HG02970 (cell line): ENCODE measurements around the gene R3HCC1L.
"Not testable (repeated sequence)": the region's sequence is repeated elsewhere in the genome, so short reads cannot be mapped to it uniquely, and the experiment has no call there.

ENCODE experiments used
- ATAC-seq: cut with Tn5 transposase; IDR thresholded peaks from one replicate; pipeline ENCODE4 v1.9.1; 2021; ENCODE audit warnings: mild to moderate bottlenecking, moderate library complexity, moderate number of reproducible peaks; ENCODE audit not compliant: unreplicated experiment, low FRiP score

Gene R3HCC1L

GRCh38 chr10:98128802-98129201 is 5.7 kb upstream of the R3HCC1L start:
- ATAC-seq = no peak

DNA sequence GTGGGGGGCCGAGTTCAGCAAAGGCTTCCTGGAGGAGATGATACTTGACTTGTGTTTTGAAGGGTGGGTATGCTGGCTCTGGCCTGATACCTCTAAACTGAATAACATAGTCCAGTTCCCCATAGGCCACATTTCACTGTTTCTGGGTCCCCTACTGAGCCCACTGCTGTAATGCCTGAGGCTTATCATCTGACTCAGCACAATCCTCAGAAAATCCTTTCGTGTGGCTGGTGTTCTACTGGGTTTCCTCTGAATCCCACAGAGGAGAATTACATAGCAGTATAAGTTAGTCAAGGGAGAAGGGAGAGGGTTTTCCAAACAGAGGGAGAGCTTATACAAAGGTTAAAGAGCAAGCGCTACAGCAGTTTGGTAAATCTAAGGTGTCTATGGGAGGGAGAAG is 2.8 kb upstream of the R3HCC1L start:
- no peak for ATAC-seq

- ATAC-seq = not testable (repeated sequence)
Observed at GRCh38 chr10:98133075-98133752, 1.2 kb upstream of the R3HCC1L start.

- no peak for ATAC-seq
Observed at GRCh38 chr10:98134117-98134430, 383 bp upstream of the R3HCC1L start.

DNA sequence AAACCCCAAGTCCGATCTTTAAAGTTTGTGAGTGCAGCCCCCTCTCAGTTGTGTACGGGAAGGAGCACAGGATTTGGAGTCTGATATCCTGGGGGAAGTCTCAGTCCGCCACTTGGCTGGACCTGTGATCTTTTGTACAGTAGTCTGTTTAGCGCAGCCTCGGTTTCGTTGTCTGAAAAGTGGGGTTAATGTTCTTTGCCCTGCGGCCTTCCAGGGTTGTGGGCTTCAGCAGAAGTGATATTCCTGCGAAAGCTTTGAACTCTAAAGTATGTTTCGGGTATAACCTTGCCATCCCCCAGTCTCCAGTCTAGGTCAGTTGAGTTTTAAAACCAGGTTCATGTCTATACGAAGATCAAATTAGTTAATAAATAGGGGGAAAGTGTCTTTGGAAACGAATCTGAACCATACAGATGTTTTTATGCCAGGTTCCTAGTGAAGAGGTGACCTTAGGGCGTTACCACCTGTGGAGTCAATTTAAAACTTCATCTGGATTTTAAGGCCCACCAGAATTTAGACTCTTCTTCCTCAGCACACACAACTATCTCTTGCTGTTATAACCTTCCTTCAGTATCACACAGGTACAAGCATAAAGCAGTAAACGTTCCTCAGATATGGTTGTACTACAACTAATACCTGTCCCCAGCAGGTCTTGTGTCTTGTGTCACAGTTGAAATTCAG is 904 bp downstream of the R3HCC1L start:
- ATAC-seq = no peak

DNA sequence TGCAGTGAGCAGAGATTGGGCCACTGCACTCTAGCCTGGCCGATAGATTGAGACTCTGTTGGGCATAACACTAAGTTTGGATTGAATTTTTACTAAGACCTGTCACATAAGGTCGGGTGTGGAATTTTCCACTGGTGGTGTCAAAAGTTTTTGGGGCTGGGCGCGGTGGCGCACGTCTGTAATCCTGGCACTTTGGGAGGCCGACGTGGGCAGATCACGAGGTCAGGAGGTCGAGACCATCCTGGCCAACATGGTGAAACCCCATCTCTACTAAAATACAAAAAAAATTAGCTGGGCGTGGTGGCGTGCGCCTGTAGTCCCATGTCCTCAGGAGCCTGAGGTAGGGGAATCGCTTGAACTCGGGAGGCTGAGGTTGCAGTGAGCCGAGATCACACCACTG is 2.3 kb downstream of the R3HCC1L start:
- not testable (repeated sequence) for ATAC-seq

- ATAC-seq = no peak
Observed at GRCh38 chr10:98138031-98138430, 3.6 kb downstream of the R3HCC1L start.

DNA sequence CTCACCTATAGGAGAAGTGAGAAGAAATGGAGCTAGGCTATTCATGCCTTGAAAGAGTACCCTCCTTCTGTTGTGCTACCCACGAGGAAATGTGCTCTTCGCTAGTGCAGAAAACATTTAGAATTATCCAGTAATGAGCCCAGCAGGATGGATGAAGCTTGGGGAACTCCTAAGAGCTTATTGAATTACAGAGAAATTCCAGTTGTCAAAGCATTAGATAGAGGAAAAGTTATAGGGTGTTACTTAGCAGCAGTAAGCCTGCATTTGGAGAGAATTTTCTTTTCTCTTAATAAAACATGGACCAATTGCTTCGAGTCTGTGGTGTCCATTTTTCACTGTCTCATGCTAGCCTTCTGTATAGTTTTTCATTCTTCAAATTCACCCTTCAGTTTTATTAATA is 5.0 kb downstream of the R3HCC1L start:
- no peak for ATAC-seq

GRCh38 chr10:98141484-98142073 is 7.1 kb downstream of the R3HCC1L start:
- ATAC-seq = no peak

DNA sequence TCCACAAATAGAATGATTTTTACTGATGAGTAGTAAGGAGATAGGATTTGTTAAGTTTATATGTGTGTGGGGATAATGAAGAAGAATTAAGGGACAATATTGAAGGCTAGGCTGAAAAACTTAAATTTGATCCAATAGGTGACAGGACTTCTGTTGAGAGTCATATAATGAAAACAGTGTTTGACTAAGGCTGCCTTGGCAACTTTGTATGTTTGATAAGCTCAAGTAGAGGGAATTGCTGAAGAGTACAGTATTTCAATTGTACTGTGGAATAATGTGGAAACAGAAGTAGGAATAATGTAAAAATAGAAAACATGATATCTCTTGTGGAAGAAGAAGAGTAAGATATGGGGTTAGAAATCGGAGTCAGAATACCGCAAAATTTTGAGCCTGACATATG is 10.5 kb downstream of the R3HCC1L start:
- ATAC-seq = no peak

DNA sequence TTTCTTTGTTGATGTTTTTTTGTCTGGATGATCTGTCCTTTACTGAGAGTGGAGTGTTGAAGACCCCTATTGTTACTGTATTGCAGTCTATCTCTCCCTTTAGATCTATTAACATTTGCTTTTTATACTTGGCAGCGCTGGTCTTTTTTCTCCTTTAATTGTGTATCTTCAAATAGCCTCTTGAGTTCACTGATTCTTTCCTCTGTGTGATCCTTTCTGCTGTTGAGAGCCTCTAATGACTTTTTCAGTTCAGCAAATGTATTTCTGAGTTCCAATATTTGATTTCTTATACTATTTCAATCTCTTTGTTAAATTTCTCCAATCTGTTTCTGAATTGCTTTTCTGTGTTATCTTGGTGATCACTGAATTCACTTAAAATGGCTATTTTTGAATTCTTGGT is 15.4 kb downstream of the R3HCC1L start:
- ATAC-seq = no peak

DNA sequence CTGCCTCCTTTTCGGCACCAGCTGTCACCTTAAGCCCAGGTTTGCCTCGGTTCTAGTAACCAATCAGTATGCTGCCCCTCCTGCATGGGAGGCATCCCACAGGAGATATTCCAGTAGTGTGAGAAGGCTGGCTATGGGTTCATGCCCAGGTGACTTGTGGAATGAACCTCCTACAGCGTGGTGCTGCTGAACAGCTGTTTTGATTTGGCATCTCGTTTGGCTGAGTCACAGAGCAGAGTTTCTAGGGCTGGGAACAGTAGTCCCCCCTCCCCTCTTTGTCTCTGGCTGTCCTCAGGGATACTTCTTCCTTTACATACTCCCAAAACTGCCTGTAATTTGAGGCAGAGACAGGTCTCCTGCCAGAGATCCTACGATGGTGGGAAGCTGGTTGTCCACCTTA is 16.1 kb downstream of the R3HCC1L start:
- no peak for ATAC-seq

DNA sequence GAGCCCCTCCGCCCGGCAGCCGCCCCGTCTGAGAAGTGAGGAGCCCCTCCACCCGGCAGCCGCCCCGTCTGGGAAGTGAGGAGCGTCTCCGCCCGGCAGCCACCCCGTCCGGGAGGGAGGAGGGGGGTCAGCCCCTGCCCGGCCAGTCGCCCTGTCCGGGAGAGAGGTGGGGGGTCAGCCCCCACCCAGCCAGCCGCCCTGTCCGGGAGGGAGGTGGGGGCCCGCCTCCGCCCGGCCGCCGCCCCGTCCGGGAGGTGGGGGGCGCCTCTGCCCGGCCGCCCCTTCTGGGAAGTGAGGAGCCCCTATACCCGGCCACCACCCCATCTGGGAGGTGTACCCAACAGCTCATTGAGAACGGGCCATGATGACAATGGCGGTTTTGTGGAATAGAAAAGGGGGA is 18.3 kb downstream of the R3HCC1L start:
- ATAC-seq = not testable (repeated sequence)

DNA sequence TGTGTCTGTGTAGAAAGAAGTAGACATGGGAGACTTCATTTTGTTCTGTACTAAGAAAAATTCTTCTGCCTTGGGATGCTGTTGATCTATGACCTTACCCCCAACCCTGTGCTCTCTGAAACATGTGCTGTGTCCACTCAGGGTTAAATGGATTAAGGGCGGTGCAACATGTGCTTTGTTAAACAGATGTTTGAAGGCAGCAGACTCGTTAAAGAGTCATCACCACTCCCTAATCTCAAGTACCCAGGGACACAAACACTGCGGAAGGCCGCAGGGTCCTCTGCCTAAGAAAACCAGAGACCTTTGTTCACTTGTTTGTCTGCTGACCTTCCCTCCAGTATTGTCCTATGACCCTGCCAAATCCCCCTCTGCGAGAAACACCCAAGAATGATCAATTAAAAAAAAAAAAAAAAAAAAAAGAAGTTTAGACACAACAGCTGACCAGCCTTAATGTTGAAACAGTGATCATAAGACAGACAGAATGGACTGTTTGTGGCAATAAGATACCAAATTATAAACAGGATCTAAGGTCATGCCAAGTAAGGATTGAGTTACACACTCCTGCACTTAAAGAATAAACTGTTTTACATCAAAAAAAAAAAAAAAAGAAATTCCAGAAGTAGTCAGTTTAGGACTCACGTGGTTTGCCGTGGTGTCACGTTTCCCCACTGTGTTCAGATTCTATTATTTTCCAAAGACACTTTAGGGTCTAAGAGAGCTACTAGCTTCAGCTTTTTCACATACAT is 18.9 kb downstream of the R3HCC1L start:
- ATAC-seq = not testable (repeated sequence)

- no peak for ATAC-seq
Observed at GRCh38 chr10:98154076-98154475, 19.6 kb downstream of the R3HCC1L start.

DNA sequence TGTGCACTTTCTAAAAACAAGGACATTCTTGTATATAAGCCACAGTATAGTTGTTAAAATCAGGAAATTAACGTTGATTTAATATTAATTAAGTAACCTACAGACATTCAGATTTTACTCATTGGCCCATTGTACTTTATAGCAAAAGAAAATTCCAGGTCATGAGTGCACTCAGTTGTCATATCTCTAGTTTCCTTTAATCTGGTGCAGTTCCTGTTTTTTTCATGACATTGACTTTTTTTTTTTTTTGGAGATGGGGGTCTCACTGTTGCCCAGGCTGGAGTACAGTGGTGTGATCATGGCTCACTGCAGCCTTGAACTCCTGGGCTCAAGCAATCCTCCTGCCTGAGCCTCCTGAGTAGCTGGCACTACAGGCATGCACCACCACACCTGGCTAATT is 24.1 kb downstream of the R3HCC1L start:
- ATAC-seq = no peak

- no peak for ATAC-seq
Observed at GRCh38 chr10:98163941-98164340, 29.5 kb downstream of the R3HCC1L start.

- no peak for ATAC-seq
Observed at GRCh38 chr10:98167191-98167590, 32.7 kb downstream of the R3HCC1L start.

DNA sequence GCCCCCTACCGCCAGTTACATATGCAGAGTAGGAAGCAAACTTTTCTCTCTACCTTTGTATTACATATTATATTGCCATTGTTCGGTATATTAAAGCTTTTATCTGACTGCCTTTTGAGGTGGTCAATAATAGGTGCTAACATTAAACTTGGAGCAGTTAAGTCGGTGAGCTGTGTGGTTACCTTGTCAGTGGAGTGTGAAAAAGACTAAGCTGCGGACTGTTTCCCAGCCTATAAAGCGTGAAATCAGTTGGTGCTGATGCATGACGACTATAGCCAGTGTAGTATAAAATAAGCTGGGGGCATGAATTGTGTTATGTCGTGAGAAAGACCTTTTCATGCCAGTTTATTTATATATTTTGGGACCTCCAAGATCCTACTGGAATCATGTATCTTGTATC is 33.7 kb downstream of the R3HCC1L start:
- no peak for ATAC-seq

- ATAC-seq = no peak
Observed at GRCh38 chr10:98168766-98169165, 34.3 kb downstream of the R3HCC1L start.

- ATAC-seq = no peak
Observed at GRCh38 chr10:98169379-98169778, 34.9 kb downstream of the R3HCC1L start.
